Esophagus mucosa (tissue), 1 donor: ENCODE results near the gene ATXN1. TPM values are rescaled to one million over a fixed set of nuclear protein-coding genes. Genes with fewer than 3 reads are reported as not detected.
A peak's percentile ranks its signal among the peaks of the same experiment; 100 is the strongest.

ENCODE experiments used
- ATAC-seq: fragments of 200-7000 bp; cut with Tn5 transposase; one replicate; pipeline ENCODE4 v1.9.1; 2020
- total RNA-seq: library from RNA; stranded (reverse); gene quantifications from one replicate; pipeline ENCODE4 v1.2.4, GENCODE V29; 2023
- donor health status: DM: yes; HTN: yes; CAD: no.

The ATXN1 gene
- total RNA-seq, 1 donor from 2014 or later, result 29.3 TPM

- ATAC-seq, result no peak
Observed at GRCh38 chr6:16696496-16696895, 64.8 kb downstream of the ATXN1 start.

DNA sequence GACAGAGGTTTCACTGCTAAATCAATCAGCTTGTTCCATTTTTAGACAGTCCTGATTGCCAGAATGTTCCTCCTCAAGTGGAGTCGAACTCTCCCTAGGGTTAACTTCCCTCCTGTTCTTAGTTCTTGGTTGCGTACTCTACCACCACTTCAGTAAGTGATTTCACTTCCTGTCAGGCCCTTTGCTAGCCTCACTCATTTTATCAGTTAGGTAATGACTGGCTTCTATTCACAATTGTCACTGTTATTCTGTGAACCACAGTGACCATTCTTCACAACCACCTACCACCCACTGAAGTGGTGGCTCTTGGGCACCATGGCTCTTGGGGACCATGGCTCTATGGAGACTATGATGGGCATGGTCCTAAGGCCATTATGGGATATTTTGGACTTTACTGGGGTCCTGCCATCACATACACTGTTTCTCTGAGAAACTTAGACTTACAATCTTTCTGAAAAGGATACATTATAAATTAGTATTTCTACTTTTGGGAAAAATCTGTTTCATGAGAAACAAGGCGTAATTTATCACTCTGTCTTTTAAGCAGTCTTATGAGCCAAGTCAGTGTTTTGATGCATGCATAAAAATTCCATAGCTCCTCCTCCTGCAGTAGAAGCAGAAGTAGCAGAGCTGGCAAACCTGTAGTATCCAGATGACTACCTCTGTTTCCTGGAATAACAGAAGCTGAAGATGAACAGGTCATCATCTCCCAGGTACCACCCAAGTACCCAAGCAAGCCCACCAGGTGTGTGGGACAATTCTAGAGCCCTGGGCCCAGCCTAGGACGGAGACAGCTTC, 66.3 kb downstream of the ATXN1 start:
- ATAC-seq, result no peak

DNA sequence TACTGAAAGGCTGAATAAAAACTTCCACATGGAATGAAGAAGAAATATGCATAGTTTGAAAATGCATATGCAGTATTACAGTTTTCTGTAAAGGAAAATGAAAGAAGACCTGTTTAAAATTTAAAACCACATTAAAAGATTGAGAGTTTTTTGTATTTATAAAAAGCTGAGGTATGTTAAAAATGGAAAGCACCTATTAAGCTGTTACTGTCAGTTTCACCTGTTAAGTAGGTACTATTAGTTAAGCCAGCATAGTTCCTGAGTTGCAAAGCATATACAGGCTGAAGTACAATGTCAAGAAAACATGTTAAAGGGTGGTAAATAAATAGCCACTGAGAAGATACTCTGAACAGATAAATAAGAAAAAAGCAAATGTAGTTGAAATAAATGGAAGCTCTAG, 69.9 kb downstream of the ATXN1 start:
- no peak for ATAC-seq

GRCh38 chr6:16690608-16691142, 70.6 kb downstream of the ATXN1 start:
- ATAC-seq, result peak; percentile 38

DNA sequence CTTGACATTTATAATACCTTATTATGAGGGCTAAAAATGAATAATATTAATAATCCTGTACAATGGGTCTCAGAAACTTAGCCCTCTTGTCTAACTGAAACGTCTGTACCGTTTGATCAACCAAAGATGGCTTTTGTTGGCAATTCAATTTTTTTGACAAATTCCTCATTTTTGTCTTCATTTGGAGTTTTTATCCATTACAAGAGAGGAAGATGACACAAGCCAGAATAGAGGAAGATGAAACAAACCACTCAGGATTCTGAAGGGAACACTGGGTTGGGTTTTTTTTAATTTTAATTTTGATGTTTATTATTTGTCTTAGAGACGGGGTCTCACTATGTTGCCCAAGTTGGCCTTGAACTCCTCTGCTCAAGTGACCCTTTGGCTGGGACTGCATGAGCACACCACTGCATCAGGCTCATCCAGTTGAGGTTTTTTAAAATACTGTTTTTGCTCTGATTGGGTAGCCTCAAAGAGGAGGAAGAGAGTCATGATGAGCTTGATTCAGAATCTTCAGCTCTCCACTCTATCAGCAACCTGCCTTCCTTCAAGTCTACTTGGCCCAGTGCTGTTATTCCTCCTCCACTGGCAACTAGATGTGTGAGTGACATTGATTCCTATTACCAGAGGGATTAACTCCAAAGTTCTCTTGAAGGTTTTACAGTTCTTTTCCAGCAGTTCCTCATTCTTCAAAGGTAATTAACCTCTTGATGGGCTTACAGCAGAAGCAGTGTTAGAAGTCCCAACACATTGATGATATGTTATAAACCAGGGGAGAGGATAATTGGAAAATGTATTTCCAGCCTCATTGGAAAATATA, 71.3 kb downstream of the ATXN1 start:
- no peak for ATAC-seq

DNA sequence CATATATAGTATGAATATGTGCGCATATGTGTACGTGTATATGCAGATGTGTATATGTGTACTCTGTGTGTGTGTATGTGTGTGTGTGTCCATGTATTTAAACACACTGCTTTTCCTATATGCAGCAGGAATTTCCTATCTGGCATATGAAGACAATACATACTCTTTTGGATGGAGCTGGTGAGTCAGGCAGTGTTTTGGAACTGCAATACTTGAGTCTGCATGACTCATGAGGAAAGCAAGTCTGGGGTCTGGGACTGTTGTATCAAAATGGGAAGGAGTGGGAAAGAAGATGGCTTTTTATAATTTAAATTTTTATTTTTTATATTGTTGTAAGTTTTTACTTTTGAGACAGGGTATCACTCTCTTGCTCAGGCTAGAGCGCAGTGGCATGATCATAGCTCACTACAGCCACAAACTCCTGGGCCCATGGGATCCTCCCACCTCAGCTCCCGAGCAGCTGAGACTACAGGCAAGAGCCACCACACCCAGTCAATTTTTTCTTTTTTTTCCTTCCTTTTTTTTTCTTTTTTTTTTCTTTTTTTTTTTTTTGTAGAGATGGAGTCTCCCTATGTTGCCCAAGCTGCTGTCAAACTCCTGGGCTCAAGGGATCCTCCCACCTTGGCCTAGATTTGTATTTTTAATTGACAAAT, 72.2 kb downstream of the ATXN1 start:
- peak; percentile 55 for ATAC-seq

DNA sequence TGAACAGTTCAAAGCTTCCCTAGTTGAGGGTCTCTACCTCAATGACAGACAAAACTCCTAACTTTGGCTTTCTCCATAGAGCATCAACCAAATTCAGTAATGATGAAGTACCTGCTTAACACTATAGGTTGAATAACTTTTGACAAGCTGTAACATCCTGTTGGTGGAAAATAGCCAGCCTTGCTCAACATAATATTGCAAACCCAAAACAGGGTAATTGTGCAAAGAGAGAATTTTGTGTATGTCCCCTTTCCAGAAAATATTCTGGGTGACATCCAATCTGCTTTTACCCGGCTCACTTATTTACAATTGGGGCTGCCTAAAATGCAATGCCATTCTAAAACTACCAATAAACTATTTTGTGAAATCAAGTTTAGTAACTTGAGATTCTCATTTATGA, 72.8 kb downstream of the ATXN1 start:
- no peak for ATAC-seq

DNA sequence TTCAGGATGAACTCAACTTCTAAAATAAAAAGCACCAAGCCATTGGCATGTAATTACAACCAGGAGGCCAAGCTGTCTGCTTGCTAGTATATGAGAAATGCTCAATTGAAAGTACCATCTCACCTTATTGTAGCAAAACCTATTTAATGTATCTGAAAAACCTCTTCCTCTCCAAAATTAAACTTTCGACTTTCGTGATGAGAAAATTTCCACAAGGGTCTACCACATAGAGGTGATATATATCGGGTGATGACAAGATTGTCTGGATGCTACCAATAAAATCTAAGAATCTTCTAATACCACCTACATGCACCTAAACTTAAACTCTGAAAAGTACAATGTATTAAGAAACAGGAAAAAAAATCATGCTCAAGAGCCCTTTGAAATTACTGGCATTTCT, 74.2 kb downstream of the ATXN1 start:
- ATAC-seq, result no peak

DNA sequence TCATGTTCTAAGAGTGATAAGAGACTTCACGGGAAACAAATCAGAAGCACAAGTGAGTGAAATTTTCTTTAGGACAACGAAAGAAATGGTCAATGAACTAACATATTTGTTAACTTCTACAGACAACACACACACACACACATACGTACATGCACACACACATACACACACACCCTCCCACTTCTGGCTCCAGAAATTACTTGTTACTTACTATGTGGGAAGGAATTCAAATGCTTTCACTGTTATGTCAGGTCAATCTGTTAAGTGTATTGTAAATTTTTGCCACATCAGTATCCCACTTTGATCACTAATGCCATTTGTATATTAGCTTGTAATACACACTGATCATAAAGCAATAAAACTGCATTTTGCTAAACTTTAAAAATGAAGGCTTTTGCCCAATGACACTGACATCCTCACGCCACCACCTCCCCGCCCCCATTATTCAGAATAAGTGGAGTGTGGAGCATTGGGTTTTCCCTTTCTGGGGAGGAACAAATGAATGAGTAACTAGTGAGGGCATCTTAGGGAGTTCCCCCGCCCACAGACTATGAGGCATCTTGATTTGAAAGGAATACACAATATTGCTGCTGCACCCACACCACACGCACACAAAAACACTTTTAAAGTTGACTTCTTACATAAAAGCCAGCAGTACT, 76.2 kb downstream of the ATXN1 start:
- ATAC-seq, result peak; percentile 69

DNA sequence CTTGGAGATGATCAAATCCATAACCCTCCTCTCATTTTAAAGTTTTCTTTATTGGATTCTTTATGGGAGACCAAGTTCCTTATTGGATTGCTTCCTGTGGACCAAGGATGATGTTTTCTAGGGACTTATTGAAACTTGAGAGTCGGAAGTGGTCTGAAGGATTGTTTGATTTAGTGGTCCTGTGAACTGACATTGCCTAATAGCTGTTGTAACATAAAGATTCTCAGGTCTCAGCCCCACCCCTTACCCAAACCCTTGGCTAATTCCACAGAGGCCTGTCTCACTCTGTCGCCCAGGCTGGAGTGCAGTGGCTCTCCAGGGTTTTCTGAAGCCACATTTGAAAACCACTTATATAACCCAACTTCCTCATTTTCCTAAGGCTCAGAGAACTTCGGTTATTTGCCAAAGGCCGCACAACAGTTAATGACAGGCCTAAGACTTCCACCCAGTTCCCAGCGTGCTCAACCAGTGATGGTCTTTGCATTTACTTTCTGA, 77.0 kb downstream of the ATXN1 start:
- ATAC-seq, result no peak

- ATAC-seq, result peak; percentile 78
Observed at GRCh38 chr6:16683641-16684194, 77.5 kb downstream of the ATXN1 start.

DNA sequence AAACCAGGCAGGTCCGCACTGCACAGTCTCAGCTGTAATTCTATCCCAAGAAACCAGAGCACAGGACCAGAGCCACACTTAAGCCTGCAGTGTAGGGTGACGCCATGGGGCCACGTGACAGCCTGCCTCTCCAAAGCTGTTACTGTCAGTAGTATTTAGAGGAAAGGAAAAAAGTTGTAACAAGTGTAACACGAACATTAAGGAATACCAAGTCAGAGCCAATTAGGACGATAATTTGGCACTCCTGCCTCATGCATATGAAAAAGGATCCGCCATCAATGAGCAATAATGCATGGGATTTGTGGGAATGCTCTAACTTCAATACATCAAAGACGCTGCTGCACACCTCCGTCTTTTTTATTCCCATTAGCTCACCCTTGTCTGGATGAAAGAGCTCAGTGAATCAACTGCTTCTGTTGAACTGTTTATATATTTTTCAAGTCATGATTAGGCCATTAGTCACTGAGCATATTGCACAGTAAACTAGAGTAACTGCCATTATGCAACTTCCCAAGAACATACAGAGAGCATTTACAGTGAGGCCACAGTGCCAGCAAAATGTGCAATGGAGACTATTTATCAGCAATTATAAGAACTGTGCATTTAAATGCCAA, 79.9 kb downstream of the ATXN1 start:
- ATAC-seq, result peak; percentile 85

- ATAC-seq, result no peak
Observed at GRCh38 chr6:16679050-16679449, 82.2 kb downstream of the ATXN1 start.

- no peak for ATAC-seq
Observed at GRCh38 chr6:16677458-16677857, 83.8 kb downstream of the ATXN1 start.

DNA sequence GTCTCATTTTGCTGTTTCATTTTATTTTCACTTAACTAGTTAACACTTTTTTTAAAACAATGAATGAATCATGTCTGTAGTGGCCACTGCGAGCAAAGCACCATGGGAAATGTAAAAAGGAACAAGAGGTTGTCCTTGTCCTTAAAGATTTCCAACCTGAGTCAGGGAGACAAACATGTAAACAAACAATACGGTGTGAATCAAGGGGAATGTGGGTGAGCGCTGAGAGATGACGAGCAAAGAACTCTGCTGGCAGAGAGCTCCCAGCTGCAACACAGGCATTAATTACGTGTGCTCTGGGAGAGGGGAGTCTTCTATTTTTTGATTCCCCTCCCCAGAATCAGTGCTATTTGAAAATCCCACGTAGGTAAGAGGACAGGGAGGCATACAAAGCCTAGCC, 84.3 kb downstream of the ATXN1 start:
- ATAC-seq, result no peak

GRCh38 chr6:16676376-16676775, 84.9 kb downstream of the ATXN1 start:
- no peak for ATAC-seq

DNA sequence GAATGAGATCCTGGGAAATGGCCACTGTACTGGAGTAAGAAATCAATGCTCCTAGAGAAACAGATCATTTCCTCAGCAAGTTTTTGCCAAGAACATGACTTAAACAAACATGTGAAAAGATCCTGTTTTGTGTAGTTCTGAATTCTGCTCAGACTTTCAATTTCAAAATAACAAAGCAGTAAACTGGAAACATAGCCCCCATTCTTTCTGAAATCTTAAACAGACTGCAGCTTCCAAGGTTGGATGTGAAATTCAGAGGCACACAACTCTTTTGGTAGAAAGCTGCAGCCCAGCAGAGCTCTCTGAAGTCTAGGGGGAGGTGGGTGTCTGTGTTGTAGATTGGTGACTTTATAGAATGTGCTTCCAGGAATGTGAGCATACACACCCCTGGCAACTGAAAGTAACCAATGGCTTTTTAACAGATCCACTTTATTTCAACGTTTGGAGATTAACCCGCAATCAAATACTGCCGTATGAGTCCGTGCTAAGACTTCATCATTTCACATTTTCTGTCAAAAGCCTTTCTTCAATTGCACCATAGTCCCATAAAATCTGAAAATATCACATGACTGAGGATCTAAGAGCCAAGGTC, 86.4 kb downstream of the ATXN1 start:
- no peak for ATAC-seq

GRCh38 chr6:16673011-16673797, 88.1 kb downstream of the ATXN1 start:
- ATAC-seq, result no peak

- peak; percentile 61 for ATAC-seq
Observed at GRCh38 chr6:16671302-16672289, 89.7 kb downstream of the ATXN1 start.
